SU-DHL-6 (cell line): ENCODE data around the gene ABCG1.

Experiments used
- H2AFZ ChIP-seq: fragments of 200-600 bp; sonication (generic); 2 replicates; pipeline ENCODE4 v1.6.1; 2014; ENCODE audit warnings: low read depth, mild to moderate bottlenecking, moderate library complexity, mixed read lengths, antibody characterized with exemption, low read length; ENCODE audit not compliant: severe bottlenecking
- H3F3A ChIP-seq: fragments of 200-600 bp; shearing (Covaris generic); 2 replicates; pipeline ENCODE4 v1.6.0; 2016; ENCODE audit warnings: antibody characterized with exemption, mild to moderate bottlenecking; ENCODE audit not compliant: insufficient read depth
- H3K27ac ChIP-seq: fragments of 200-600 bp; sonication (generic); 2 replicates; pipeline ENCODE4 v1.5.1; 2016; ENCODE audit warnings: low read depth, mild to moderate bottlenecking, low read length, moderate library complexity, mixed read lengths
- H3K27me3 ChIP-seq: fragments of 200-600 bp; sonication (generic), shearing (Covaris generic); 2 replicates; pipeline ENCODE4 v1.6.0; 2014; ENCODE audit warnings: mild to moderate bottlenecking, low read length
- H3K36me3 ChIP-seq: fragments of 200-600 bp; sonication (generic); 2 replicates; pipeline ENCODE4 v1.6.1; 2014; ENCODE audit warnings: mild to moderate bottlenecking, low read length, mixed read lengths
- H3K4me2 ChIP-seq: fragments of 300-600, 200-600 bp; shearing (Covaris generic), sonication (generic); 2 replicates; pipeline ENCODE4 v1.6.0; 2014; ENCODE audit warnings: low read length, low read depth, mild to moderate bottlenecking; ENCODE audit not compliant: poor library complexity, severe bottlenecking
- H3K4me3 ChIP-seq: fragments of 200-600 bp; sonication (generic); 2 replicates; pipeline ENCODE4 v1.5.1; 2014; ENCODE audit warnings: antibody characterized with exemption, low read length, mild to moderate bottlenecking, mixed read lengths; ENCODE audit not compliant: insufficient read depth, poor library complexity, severe bottlenecking
- H3K79me2 ChIP-seq: fragments of 200-600 bp; sonication (generic); 2 replicates; pipeline ENCODE4 v1.6.1; 2014; ENCODE audit warnings: mild to moderate bottlenecking, low read length, moderate library complexity; ENCODE audit not compliant: insufficient read depth
- H3K9ac ChIP-seq: fragments of 200-600 bp; sonication (generic); 2 replicates; pipeline ENCODE4 v1.7.0; 2014; ENCODE audit warnings: mild to moderate bottlenecking, low read length
- H3K9me2 ChIP-seq: fragments of 200-600 bp; sonication (generic); replicated peaks from 2 replicates; pipeline ENCODE4 v1.6.1; 2014; ENCODE audit warnings: low read length; ENCODE audit not compliant: insufficient read depth
- H3K9me3 ChIP-seq: fragments of 200-600 bp; sonication (generic); 2 replicates; pipeline ENCODE4 v1.6.1; 2014; ENCODE audit warnings: low read length, mixed read lengths; ENCODE audit not compliant: insufficient read depth
- H4K20me1 ChIP-seq: fragments of 200-600 bp; sonication (generic); 2 replicates; pipeline ENCODE4 v1.6.1; 2014; ENCODE audit warnings: low read depth, mild to moderate bottlenecking, antibody characterized with exemption, low read length, moderate library complexity, mixed read lengths
- EZH2phosphoT487 ChIP-seq: fragments of 200-600 bp; sonication (generic), shearing (Covaris generic); conservative IDR thresholded peaks from 2 replicates; pipeline ENCODE4 v1.6.1; 2018; ENCODE audit warnings: mild to moderate bottlenecking, antibody characterized with exemption, low read length, moderate library complexity, mixed read lengths
- TF ChIP-seq, protein P1 (sequence below): fragments of 200-600 bp; sonication (generic); IDR thresholded peaks from one replicate; pipeline ENCODE4 v1.5.1; 2017; ENCODE audit warnings: antibody characterized with exemption, mild to moderate bottlenecking, low read length, moderate library complexity; ENCODE audit not compliant: insufficient read depth, poor library complexity, severe bottlenecking

Gene ABCG1

GRCh38 chr21:42300045-42300583 lies 81.2 kb downstream of the ABCG1 start:
- Histone ChIP-seq H3K4me2 (no peak overlapping the region), H3K9me3 (no peaks in the 10 kb centered on the region), H3K27ac (no peak overlapping the region), H2AFZ (no peak overlapping the region), H3K9me2 (no peaks in the 10 kb centered on the region), H3F3A (no peaks in the 10 kb centered on the region), H3K9ac (no peak overlapping the region), H3K79me2 (no peaks in the 10 kb centered on the region), H3K36me3 (no peaks in the 10 kb centered on the region), H4K20me1 (no peaks in the 10 kb centered on the region), H3K4me3 (no peak overlapping the region), H3K27me3 (no peaks in the 10 kb centered on the region)
- no peak for TF ChIP-seq EZH2phosphoT487
- TF ChIP-seq, protein P1, sequence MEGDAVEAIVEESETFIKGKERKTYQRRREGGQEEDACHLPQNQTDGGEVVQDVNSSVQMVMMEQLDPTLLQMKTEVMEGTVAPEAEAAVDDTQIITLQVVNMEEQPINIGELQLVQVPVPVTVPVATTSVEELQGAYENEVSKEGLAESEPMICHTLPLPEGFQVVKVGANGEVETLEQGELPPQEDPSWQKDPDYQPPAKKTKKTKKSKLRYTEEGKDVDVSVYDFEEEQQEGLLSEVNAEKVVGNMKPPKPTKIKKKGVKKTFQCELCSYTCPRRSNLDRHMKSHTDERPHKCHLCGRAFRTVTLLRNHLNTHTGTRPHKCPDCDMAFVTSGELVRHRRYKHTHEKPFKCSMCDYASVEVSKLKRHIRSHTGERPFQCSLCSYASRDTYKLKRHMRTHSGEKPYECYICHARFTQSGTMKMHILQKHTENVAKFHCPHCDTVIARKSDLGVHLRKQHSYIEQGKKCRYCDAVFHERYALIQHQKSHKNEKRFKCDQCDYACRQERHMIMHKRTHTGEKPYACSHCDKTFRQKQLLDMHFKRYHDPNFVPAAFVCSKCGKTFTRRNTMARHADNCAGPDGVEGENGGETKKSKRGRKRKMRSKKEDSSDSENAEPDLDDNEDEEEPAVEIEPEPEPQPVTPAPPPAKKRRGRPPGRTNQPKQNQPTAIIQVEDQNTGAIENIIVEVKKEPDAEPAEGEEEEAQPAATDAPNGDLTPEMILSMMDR = no peak

GRCh38 chr21:42300956-42301355 lies 82.0 kb downstream of the ABCG1 start:
- H3K36me3 ChIP-seq = no peaks in the 10 kb centered on the region
- H4K20me1 ChIP-seq = no peaks in the 10 kb centered on the region
- no peaks in the 10 kb centered on the region for H3K27me3 ChIP-seq
- TF ChIP-seq, protein P1 = no peak
- no peak for TF ChIP-seq EZH2phosphoT487
- H3K4me2 ChIP-seq = no peak overlapping the region
- no peak overlapping the region for H3K27ac ChIP-seq
- no peaks in the 10 kb centered on the region for H3K79me2 ChIP-seq
- no peaks in the 10 kb centered on the region for H3K9me2 ChIP-seq
- H3K9me3 ChIP-seq = no peaks in the 10 kb centered on the region
- no peak overlapping the region for H3K9ac ChIP-seq
- no peak overlapping the region for H2AFZ ChIP-seq
- H3K4me3 ChIP-seq = no peak overlapping the region
- H3F3A ChIP-seq = no peaks in the 10 kb centered on the region

DNA sequence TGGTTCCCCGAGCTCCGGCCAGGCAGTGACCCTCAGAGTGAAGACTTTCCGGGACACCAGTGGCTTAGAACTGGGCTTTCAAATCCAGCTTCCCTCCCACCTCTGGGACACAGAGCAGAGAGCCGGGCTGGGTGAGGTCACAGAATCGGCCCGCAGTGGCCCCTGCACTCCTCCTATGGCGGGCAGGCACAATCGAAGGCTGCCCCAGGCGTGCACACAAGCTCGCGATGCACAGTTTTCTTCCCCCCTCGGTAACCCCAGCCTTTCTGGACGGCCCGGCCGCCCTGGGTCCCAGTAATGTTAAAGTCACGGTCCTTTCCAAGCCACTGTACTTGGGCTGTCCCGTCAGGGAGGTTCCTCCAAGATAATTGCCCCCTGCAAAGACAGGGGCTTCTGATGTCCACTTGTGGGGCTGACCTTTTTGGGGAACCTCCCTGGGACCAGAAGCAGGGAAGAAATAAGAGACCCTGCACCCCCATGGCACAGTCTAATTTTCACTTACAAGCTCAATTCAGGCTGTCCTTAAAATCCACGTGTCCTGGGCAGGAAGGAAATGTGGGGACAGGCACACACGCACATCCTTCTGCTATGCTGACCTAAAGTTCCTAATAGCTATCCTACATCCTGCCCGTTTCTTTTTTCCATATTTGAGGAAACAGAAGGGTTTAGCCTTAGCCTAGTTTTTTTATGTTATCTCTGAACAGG lies 82.6 kb downstream of the ABCG1 start:
- H3K9me2 ChIP-seq = no peaks in the 10 kb centered on the region
- no peaks in the 10 kb centered on the region for H3K9me3 ChIP-seq
- no peaks in the 10 kb centered on the region for H3K79me2 ChIP-seq
- no peaks in the 10 kb centered on the region for H4K20me1 ChIP-seq
- no peaks in the 10 kb centered on the region for H3F3A ChIP-seq
- no peak overlapping the region for H3K4me3 ChIP-seq
- TF ChIP-seq EZH2phosphoT487 = no peak
- TF ChIP-seq, protein P1 = no peak
- H3K27ac ChIP-seq = no peak overlapping the region
- no peak overlapping the region for H3K4me2 ChIP-seq
- H3K9ac ChIP-seq = no peak overlapping the region
- H3K36me3 ChIP-seq = no peaks in the 10 kb centered on the region
- H2AFZ ChIP-seq = no peak overlapping the region
- no peaks in the 10 kb centered on the region for H3K27me3 ChIP-seq
